GM12872 (cell line): Measurements from ENCODE around the gene SMAD5.

ENCODE experiments used
- TF ChIP-seq, protein P1 (sequence below): IDR thresholded peaks from 3 replicates; pipeline ENCODE4 v1.5.1; 2011; ENCODE audit warnings: low read depth, mild to moderate bottlenecking, low read length, moderate library complexity; ENCODE audit not compliant: insufficient read depth

The SMAD5 gene

DNA sequence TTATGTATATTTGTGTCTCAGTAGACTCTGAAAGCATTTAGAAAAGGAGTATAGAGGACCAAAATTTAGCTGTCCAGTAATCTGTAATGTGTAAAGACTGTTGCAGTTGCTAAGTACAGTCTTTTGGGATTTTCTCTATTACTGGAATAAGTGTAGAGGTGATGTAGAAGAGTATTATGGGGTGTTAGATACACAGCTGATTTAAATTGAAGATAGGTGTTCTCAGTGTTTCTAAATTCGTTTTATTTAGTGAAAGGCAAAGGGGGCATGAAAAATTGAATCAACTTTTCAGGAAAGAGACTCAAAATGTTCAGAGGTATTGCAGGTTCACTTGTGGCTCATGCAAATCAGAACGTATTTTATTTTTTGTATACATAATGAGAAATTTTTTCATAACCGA lies 13.6 kb downstream of the SMAD5 start:
- TF ChIP-seq, protein P1, sequence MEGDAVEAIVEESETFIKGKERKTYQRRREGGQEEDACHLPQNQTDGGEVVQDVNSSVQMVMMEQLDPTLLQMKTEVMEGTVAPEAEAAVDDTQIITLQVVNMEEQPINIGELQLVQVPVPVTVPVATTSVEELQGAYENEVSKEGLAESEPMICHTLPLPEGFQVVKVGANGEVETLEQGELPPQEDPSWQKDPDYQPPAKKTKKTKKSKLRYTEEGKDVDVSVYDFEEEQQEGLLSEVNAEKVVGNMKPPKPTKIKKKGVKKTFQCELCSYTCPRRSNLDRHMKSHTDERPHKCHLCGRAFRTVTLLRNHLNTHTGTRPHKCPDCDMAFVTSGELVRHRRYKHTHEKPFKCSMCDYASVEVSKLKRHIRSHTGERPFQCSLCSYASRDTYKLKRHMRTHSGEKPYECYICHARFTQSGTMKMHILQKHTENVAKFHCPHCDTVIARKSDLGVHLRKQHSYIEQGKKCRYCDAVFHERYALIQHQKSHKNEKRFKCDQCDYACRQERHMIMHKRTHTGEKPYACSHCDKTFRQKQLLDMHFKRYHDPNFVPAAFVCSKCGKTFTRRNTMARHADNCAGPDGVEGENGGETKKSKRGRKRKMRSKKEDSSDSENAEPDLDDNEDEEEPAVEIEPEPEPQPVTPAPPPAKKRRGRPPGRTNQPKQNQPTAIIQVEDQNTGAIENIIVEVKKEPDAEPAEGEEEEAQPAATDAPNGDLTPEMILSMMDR: no peak

DNA sequence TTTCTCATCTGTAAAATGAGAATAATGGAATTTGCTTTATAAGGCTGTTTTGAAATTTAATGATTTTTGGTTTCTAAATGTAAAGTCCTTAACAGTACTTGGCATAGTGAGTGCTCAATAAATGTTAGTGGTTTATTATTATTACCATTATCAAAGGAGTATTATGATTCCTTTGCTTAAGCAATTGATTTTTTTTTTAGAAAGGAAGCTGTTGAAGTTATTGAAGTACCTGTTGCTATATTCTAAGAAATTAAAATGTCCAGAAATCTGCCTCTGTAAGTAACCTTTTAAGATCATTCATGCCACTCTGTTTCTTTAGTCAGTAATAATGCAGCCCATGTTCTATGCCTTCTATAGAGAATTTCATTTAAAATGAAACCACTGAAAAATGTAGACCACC lies 15.0 kb downstream of the SMAD5 start:
- TF ChIP-seq, protein P1: no peak

DNA sequence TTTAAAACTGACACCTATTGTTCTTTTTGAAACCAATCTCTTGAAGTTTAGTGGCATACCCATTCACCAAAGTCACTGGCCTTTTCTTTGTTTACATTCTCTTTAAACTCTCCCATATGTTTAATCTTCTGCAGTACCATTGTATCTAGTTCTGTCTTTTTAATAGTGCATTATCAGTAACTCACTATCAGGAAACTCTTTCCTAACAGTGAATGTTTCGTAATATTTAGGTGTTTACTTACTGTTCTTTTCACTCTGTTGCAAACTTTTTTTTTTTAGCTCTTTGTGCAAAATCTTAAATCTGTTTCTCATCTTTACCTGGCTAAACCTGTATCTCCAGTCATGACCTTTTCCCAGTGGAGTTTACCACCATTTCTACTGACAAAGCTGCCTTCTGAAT lies 17.2 kb downstream of the SMAD5 start:
- TF ChIP-seq, protein P1: no peak

DNA sequence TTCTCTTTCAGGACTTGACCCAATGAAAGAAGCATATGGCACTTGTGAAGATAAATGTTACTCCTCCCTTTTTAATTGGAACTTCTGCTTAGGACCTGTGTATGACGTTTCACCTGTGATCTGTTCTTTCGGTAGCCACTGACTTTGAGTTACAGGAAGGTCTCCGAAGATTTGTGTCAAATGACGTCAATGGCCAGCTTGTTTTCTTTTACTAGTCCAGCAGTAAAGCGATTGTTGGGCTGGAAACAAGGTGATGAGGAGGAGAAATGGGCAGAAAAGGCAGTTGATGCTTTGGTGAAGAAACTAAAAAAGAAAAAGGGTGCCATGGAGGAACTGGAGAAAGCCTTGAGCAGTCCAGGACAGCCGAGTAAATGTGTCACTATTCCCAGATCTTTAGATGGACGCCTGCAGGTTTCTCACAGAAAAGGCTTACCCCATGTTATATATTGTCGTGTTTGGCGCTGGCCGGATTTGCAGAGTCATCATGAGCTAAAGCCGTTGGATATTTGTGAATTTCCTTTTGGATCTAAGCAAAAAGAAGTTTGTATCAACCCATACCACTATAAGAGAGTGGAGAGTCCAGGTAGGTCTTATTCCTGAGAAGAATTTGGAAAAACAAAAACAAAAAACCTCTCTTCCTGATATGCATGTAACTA lies 21.1 kb downstream of the SMAD5 start:
- TF ChIP-seq, protein P1: no peak

DNA sequence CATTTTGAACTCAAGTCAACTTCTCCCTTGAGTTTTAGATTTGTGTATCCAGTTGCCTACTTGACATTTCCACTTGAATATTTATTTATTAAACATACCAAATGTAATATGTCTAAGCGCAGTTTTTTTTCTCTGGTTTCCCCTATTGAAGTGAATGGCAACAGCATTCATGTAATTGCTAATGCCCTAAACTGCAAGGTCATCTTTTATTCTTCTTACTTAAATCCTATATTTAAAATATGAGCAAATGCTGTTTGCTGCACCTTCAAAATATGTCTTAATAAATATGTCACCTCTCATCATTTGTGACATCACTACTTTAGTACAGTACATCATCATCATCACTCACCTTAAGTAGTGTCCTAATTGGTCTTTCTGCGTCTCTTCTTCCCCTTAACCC lies 22.4 kb downstream of the SMAD5 start:
- TF ChIP-seq, protein P1: no peak

DNA sequence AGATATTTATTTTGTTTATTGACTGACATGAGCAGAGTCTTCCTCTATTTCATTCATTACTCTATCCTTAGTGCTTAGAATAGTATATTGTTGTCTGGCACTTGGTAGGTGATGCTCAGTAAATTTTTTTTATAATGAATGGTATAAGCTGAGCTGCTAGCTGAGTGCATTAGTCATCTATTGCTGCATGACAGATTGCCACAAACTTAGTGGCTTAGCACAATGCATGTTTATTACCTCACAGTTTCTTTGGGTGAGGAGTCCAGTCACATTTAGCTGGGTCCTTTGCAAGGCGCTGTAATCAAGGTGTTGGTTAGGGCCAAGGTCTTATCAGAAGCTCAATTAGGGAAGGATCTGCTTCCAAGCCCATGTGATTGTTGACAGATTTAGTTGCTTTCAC lies 23.1 kb downstream of the SMAD5 start:
- TF ChIP-seq, protein P1: no peak

DNA sequence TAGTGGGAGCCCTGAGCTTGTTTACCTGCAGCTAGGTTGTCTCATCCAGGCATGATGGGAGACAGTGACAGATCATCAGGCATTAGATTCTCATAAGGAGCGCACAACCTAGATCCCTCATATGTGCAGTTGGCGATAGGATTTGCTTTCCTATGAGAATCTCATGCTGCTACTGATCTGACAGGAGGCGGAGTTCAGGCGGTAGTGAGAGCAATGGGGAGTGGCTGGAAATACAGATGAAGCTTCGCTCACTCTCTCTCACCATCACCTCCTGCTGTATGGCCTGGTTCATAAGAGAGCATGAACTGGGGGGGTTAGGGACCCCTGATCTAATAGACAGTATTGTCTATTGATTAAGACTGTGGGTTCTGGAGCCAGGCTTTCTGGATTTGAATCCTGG lies 24.9 kb downstream of the SMAD5 start:
- TF ChIP-seq, protein P1: no peak
